ENCODE measurements around the gene ULK2. TPM values are rescaled to one million over a fixed set of nuclear protein-coding genes. Genes with fewer than 3 reads are reported as not detected.

ULK2 gene
- total and polyA plus RNA-seq, 2 of the 13 experiments (the other 11 are each of a cell fraction or from before 2014, with no cell fraction given) = 0.01 TPM; not detected in 1

GRCh38 chr17:19736071-19736470 is 131.7 kb downstream of the ULK2 start (continued):
- TF ChIP-seq, protein P1, sequence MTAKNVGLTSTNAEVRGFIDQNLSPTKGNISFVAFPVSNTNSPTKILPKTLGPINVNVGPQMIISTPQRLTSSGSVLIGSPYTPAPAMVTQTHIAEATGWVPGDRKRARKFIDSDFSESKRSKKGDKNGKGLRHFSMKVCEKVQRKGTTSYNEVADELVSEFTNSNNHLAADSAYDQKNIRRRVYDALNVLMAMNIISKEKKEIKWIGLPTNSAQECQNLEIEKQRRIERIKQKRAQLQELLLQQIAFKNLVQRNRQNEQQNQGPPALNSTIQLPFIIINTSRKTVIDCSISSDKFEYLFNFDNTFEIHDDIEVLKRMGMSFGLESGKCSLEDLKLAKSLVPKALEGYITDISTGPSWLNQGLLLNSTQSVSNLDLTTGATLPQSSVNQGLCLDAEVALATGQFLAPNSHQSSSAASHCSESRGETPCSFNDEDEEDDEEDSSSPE (CRISPR knock-in tag; IDR thresholded peaks at IDR 0.05) = no peak
- TF ChIP-seq GATAD2A (CRISPR knock-in tag; IDR thresholded peaks at IDR 0.05) (peak; percentile 62), SOX6 (IDR thresholded peaks at IDR 0.05) (no peak), SOX6 (CRISPR knock-in tag; IDR thresholded peaks at IDR 0.05) (0 out of 2 replicates have a peak, but pooled peaks have one; percentile 11), PATZ1 (CRISPR knock-in tag; IDR thresholded peaks at IDR 0.05) (peak; percentile 8; the same call in 1 of the 2 replicates), MED8 (CRISPR knock-in tag; IDR thresholded peaks at IDR 0.05; ENCODE audit: insufficient replicate concordance) (no peak), HNF4A (CRISPR knock-in tag; IDR thresholded peaks at IDR 0.05) (peak; percentile 61), JARID2 (CRISPR knock-in tag; IDR thresholded peaks at IDR 0.05; ENCODE audit: insufficient replicate concordance) (no peak), SALL1 (CRISPR knock-in tag; IDR thresholded peaks at IDR 0.05) (peak; percentile 24), GABPA (IDR thresholded peaks at IDR 0.05; ENCODE audit: low read depth, low read length) (no peak), GABPA (CRISPR knock-in tag; IDR thresholded peaks at IDR 0.05; ENCODE audit: low read depth) (0 out of 2 replicates have a peak, but pooled peaks have one; percentile 32), ZFP36L1 (CRISPR knock-in tag; IDR thresholded peaks at IDR 0.05) (no peak), NCOA1 (CRISPR knock-in tag; IDR thresholded peaks at IDR 0.05) (no peak), NRL (CRISPR knock-in tag; IDR thresholded peaks at IDR 0.05; ENCODE audit: borderline replicate concordance) (peak; percentile 65; the same call in 1 of the 2 replicates), ZNF652 (CRISPR knock-in tag; IDR thresholded peaks at IDR 0.05; ENCODE audit: borderline replicate concordance, low read depth) (peak; percentile 93), FOSL2 (CRISPR knock-in tag; IDR thresholded peaks at IDR 0.05) (peak; percentile 69), HMGXB3 (CRISPR knock-in tag; IDR thresholded peaks at IDR 0.05; ENCODE audit: borderline replicate concordance) (no peak), CREM (IDR thresholded peaks at IDR 0.05) (peak; percentile 37; the same call in 1 of the 2 replicates), CREM (CRISPR knock-in tag; IDR thresholded peaks at IDR 0.05) (no peak), EP300 (IDR thresholded peaks at IDR 0.05; ENCODE audit: low read depth in 2 of 2, low read length in 2 of 2) (peak in 1 of 2 experiments; percentile 9; a peak in 1 of 4 replicates), EP300 (CRISPR knock-in tag; IDR thresholded peaks at IDR 0.05; ENCODE audit: borderline replicate concordance) (no peak), MAX (IDR thresholded peaks at IDR 0.05) (peak; percentile 67), TFDP1 (CRISPR knock-in tag; IDR thresholded peaks at IDR 0.05; ENCODE audit: borderline replicate concordance) (peak; percentile 54; the same call in 1 of the 2 replicates)

Measured in HepG2 (cell line).